Mesendoderm (in vitro differentiated cells): Measurements from ENCODE around the gene ANGEL2.

Source experiments
- DNase-seq: peaks from one replicate; pipeline ENCODE4 v3.0.0; 2013
- H2AK5ac ChIP-seq: 2 replicates; pipeline ENCODE4 v1.6.1; 2013; ENCODE audit warnings: low read length, inconsistent platforms
- H2BK120ac ChIP-seq: 2 replicates; pipeline ENCODE4 v1.6.1; 2013; ENCODE audit warnings: low read depth, mild to moderate bottlenecking, low read length, moderate library complexity, mixed read lengths
- H2BK15ac ChIP-seq: replicated peaks from 2 replicates; pipeline ENCODE4 v1.6.1; 2013; ENCODE audit warnings: low read depth, mild to moderate bottlenecking, moderate library complexity
- H2BK5ac ChIP-seq: 2 replicates; pipeline ENCODE4 v1.6.1; 2013; ENCODE audit warnings: low read length, inconsistent platforms
- H3K18ac ChIP-seq: 2 replicates; pipeline ENCODE4 v1.6.1; 2013; ENCODE audit warnings: mild to moderate bottlenecking, low read length, mixed read lengths
- H3K23ac ChIP-seq: one replicate; pipeline ENCODE4 v1.6.1; 2013; ENCODE audit warnings: low read length
- H3K27ac ChIP-seq: 2 replicates; pipeline ENCODE4 v1.5.1; 2013; ENCODE audit warnings: low read depth, mild to moderate bottlenecking, inconsistent platforms, low read length, moderate library complexity
- H3K27me3 ChIP-seq: 2 replicates; pipeline ENCODE4 v1.6.1; 2013; ENCODE audit warnings: low read length, control low read depth, mild to moderate bottlenecking, inconsistent platforms; ENCODE audit not compliant: insufficient read depth, poor library complexity
- H3K36me3 ChIP-seq: 2 replicates; pipeline ENCODE4 v1.6.1; 2013; ENCODE audit warnings: low read length, inconsistent platforms; ENCODE audit not compliant: control insufficient read depth, insufficient read depth
- H3K4ac ChIP-seq: one replicate; pipeline ENCODE4 v1.6.1; 2013; ENCODE audit warnings: low read depth, mild to moderate bottlenecking, low read length, moderate library complexity
- H3K4me1 ChIP-seq: 2 replicates; pipeline ENCODE4 v1.6.1; 2013; ENCODE audit warnings: low read depth, low read length, inconsistent platforms; ENCODE audit not compliant: control insufficient read depth
- H3K4me2 ChIP-seq: 2 replicates; pipeline ENCODE4 v1.6.1; 2013; ENCODE audit warnings: low read length
- H3K4me3 ChIP-seq: 2 replicates; pipeline ENCODE4 v1.5.1; 2013; ENCODE audit warnings: mild to moderate bottlenecking, low read length
- H3K56ac ChIP-seq: one replicate; pipeline ENCODE4 v1.6.1; 2013; ENCODE audit warnings: low read length
- H3K79me1 ChIP-seq: 2 replicates; pipeline ENCODE4 v1.6.1; 2013; ENCODE audit warnings: low read length, inconsistent platforms
- H3K79me2 ChIP-seq: 2 replicates; pipeline ENCODE4 v1.6.1; 2013; ENCODE audit warnings: mild to moderate bottlenecking, low read length; ENCODE audit not compliant: control insufficient read depth, insufficient read depth
- H3K9ac ChIP-seq: 2 replicates; pipeline ENCODE4 v1.6.1; 2013; ENCODE audit warnings: low read length, inconsistent platforms
- H4K5ac ChIP-seq: one replicate; pipeline ENCODE4 v1.6.1; 2013; ENCODE audit warnings: low read length
- H4K8ac ChIP-seq: one replicate; pipeline ENCODE4 v1.6.1; 2013; ENCODE audit warnings: low read depth, mild to moderate bottlenecking, control low read depth, low read length, moderate library complexity
- WGBS: extraction: QIAGEN DNeasy Blood & Tissue Kit; methylation state at CpG from one replicate; pipeline ENCODE4 v1.1.7; 2013; ENCODE audit warnings: low lambda C conversion rate, missing lambda C conversion rate; ENCODE audit not compliant: insufficient coverage; ENCODE audit errors: extremely low coverage; 5-methylcytosine and 5-hydroxymethylcytosine counted together

Gene ANGEL2

DNA sequence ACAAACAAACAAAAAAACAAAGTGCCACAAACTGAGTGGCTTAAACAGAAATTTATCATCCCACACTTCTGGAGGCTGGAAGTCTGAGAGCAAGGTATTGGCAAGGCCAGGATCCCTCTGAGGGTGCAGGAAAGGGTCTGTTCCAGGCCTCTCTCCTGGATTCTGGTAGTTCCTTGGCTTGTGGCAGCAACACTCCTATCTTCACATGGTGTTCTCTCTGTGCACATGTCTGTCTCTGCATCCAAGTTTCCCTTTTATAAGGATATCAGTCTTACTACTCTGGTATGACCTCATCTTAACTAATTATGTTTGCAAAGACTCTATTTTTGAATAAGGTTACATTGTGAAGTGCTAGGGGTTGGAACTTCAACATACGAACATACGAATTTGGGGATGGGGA lies 70.6 kb downstream of the ANGEL2 start:
- no CpG with 5 or more reads among the region's 2 CpGs for WGBS
- no peak overlapping the region for H3K4me2 ChIP-seq
- H2AK5ac ChIP-seq: no peak overlapping the region
- H3K4me1 ChIP-seq: peaks cover 3% of the 10 kb centered on the region
- no peak overlapping the region for H3K23ac ChIP-seq
- H3K4ac ChIP-seq: no peak overlapping the region
- no peak overlapping the region for H4K5ac ChIP-seq
- H3K9ac ChIP-seq: no peak overlapping the region
- no peak overlapping the region for H2BK120ac ChIP-seq
- H2BK5ac ChIP-seq: no peak overlapping the region
- H3K4me3 ChIP-seq: no peak overlapping the region
- DNase-seq: no peak
- no peaks in the 10 kb centered on the region for H3K79me2 ChIP-seq
- no peak overlapping the region for H4K8ac ChIP-seq
- H3K56ac ChIP-seq: no peak overlapping the region
- no peaks in the 10 kb centered on the region for H3K27me3 ChIP-seq
- no peak overlapping the region for H2BK15ac ChIP-seq
- H3K79me1 ChIP-seq: no peaks in the 10 kb centered on the region
- no peak overlapping the region for H3K18ac ChIP-seq
- no peaks in the 10 kb centered on the region for H3K36me3 ChIP-seq
- no peak overlapping the region for H3K27ac ChIP-seq

DNA sequence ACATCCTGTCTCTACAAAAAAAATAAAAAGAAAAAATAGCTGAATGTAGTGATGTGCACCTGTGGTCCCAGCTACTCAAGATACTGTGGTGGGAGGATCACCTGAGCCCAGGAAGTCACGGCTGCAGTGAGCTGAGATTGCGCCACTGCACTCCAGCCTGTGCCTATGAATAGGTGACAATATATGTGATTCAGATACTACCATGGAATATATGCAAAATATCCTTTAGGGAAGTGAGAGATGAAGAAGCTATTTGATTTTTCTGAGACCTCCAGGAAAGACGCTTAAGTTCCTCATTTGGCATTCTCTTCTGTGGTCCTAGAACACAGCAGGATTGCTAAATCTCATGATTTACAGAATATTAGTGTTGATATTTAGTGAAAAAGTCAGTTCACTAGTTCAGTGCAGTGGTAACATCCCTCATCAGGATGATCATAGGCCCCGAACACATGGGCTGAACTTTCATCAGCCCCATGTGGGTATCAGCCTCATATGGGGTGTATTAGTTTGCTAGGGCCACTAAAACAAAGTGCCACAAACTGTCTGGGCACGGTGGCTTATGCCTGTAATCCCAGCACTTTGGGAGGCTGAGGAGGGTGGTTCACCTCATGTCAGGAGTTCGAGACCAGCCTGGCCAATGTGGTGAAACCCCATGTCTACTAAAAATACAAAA lies 71.3 kb downstream of the ANGEL2 start:
- no peak overlapping the region for H2BK15ac ChIP-seq
- no CpG with 5 or more reads among the region's 6 CpGs for WGBS
- no peaks in the 10 kb centered on the region for H3K36me3 ChIP-seq
- H4K8ac ChIP-seq: no peak overlapping the region
- H3K4me2 ChIP-seq: no peak overlapping the region
- H2AK5ac ChIP-seq: no peak overlapping the region
- no peak overlapping the region for H3K56ac ChIP-seq
- no peak overlapping the region for H3K18ac ChIP-seq
- H4K5ac ChIP-seq: no peak overlapping the region
- no peak for DNase-seq
- no peak overlapping the region for H3K9ac ChIP-seq
- H3K4me3 ChIP-seq: no peak overlapping the region
- H3K27me3 ChIP-seq: no peaks in the 10 kb centered on the region
- H2BK5ac ChIP-seq: no peak overlapping the region
- H3K27ac ChIP-seq: no peak overlapping the region
- no peaks in the 10 kb centered on the region for H3K4me1 ChIP-seq
- H3K79me1 ChIP-seq: no peaks in the 10 kb centered on the region
- H3K4ac ChIP-seq: no peak overlapping the region
- no peak overlapping the region for H3K23ac ChIP-seq
- no peaks in the 10 kb centered on the region for H3K79me2 ChIP-seq
- no peak overlapping the region for H2BK120ac ChIP-seq

DNA sequence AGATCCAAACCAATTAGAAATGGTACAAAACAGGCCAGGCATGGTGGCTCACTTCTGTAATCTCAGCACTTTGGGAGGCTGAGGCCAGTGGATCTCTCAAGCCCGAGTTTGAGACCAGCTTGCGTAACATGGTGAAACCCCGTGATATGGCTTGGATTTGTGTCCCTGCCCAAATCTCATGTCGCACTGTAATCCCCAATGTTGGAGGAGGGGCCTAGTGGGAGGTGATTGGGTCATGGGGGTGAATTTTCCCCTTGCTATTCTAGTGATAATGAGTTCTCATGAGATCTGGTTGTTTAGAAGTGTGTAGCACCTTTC lies 72.3 kb downstream of the ANGEL2 start:
- Histone ChIP-seq H3K79me2 (no peaks in the 10 kb centered on the region), H3K56ac (no peak overlapping the region), H3K4me2 (no peak overlapping the region), H3K27ac (no peak overlapping the region), H3K9ac (no peak overlapping the region), H3K4ac (no peak overlapping the region), H2AK5ac (no peak overlapping the region), H4K8ac (no peak overlapping the region), H3K23ac (no peak overlapping the region), H2BK120ac (no peak overlapping the region), H2BK5ac (no peak overlapping the region), H2BK15ac (no peak overlapping the region), H3K18ac (no peak overlapping the region), H4K5ac (no peak overlapping the region), H3K79me1 (no peaks in the 10 kb centered on the region), H3K4me1 (no peaks in the 10 kb centered on the region), H3K4me3 (no peak overlapping the region), H3K27me3 (no peaks in the 10 kb centered on the region), H3K36me3 (no peaks in the 10 kb centered on the region)
- WGBS: no CpG with 5 or more reads among the region's 4 CpGs
- no peak for DNase-seq

DNA sequence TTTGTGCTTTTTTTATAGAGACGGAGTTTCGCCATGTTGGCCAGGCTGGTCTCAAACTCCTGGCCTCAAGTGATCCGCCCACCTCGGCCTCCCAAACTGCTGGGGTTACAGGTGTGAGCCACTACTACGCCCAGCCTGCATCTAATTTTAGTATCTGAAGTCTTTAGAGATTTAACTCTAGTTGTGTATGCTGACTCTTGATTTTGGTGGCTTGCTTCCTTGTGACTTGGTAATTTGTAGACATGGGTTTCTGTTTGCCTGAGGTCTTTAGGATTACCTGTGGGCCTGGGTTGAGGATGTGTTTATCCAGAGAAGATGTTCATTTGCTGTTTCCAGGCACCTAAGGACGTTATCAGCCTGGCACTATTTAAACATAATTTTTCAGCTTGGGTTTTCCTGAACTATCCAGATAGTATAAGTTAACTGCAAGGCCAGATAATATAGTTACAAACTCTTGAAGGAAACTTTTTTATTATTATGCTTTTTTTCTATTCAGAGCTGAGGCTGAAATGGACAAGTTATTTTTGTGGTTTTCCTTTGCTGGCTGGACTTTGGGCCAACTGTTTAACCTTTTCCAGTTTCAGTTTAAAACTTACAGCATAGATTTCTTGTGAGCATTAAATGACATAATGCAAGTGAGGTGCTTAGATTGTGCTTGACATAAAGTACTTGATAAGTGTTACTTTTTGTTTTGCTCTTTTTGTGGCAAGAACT lies 72.8 kb downstream of the ANGEL2 start:
- no peak for DNase-seq
- Histone ChIP-seq H3K27me3 (no peaks in the 10 kb centered on the region), H2BK120ac (no peak overlapping the region), H2BK15ac (no peak overlapping the region), H3K9ac (no peak overlapping the region), H3K56ac (no peak overlapping the region), H3K4ac (no peak overlapping the region), H3K27ac (no peak overlapping the region), H3K4me2 (no peak overlapping the region), H3K23ac (no peak overlapping the region), H3K36me3 (no peaks in the 10 kb centered on the region), H2BK5ac (no peak overlapping the region), H3K4me1 (no peaks in the 10 kb centered on the region), H3K79me2 (no peaks in the 10 kb centered on the region), H2AK5ac (no peak overlapping the region), H3K4me3 (no peak overlapping the region), H4K5ac (no peak overlapping the region), H4K8ac (no peak overlapping the region), H3K79me1 (no peaks in the 10 kb centered on the region), H3K18ac (no peak overlapping the region)
- WGBS: no CpG with 5 or more reads among the region's 6 CpGs
